HG03378 (cell line): Measurements from ENCODE around the gene SLC6A9.

Experiments used
- ATAC-seq: cut with Tn5 transposase; IDR thresholded peaks from one replicate; pipeline ENCODE4 v1.9.1; 2021; ENCODE audit warnings: mild to moderate bottlenecking, moderate library complexity; ENCODE audit not compliant: unreplicated experiment

SLC6A9 gene

DNA sequence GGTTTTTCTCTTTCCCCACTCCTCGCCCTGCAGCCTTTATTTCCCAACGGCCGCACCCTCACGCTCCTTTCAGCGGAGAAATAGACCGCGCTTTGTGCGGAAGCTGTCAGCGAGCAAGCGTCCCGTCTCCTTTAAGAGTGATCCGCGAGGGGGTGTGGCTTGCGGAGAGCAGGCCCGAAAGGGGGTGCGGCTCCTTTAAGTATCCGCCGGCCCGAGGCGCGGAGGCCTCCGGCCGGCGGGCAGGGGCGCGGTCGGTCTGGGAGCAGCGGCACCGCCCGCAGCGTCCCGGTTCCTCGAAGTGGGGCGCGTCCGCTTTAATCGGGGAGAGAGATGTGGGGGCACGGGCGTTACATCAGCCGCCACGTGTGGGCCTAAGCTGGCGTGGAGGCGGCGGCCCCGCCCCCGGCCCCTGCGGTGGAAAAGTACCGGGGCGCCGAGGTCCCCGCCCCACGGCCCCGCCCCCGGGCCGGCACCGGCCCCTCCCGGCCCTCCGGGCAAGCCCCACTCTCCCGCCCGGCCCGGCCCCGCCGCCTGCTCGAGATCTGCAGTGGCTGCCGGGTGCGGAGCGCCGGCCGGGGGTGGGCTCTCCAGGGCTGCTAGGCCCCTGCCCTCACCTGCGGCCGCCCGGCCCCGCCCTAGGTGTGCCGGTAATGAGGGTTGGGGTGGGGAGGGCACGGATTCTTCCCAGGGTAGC is 1.2 kb downstream of the SLC6A9 start:
- ATAC-seq, result peak; percentile 69

DNA sequence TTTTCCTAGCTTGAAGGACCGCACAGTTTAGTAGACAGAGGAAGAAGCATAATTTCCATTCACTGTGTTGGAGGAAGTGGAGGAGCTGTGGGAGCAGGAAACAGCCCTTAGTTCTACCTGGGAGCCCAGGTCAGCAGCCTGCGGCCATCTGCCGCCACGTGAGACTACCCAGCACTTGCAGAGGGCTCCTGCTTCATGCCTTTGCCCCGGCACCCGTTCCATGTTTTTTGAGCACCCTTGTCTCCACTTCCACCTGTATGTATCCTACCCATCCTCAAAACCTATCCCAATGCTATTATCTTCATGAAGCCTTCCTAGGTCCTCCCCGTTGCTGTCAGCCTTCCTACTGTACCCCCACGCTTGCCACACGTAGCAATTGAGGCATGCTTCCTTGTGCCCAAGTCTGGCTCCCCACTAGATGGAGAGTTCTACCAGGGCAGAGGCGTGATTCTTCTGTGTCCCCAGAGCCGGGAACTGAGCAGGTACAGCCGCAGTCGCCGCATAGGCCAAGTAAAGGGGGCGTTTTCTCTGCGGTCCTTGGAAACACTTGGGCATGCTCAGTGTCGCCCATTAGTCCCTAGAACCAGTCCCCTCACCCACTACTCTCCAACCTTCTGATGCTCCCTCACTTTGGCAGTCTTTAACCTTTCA is 1.9 kb downstream of the SLC6A9 start:
- ATAC-seq, result no peak

- no peak for ATAC-seq
Measured at GRCh38 chr1:44027320-44027719, 3.9 kb downstream of the SLC6A9 start.

DNA sequence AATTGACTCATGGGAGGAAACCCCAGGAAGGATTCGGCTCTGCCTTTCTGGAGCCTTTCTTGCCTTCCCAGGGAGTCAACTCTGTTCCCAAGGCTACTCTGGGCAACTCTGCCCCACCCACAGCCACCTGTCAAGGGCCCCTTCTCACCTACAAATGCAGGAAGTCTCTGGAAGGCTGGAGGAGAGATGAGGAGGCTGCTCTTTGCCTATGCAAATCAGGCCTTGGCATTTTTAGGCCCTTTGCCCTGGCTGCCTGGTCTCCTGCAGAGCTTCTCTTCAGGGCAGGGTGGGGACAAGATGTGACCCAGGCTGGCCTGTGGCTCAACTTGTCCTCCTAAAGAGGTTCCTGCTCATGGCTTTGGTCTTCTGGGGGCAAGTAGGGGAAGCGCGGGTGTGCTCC is 5.4 kb downstream of the SLC6A9 start:
- ATAC-seq, result no peak

GRCh38 chr1:44024903-44025525 is 6.2 kb downstream of the SLC6A9 start:
- no peak for ATAC-seq

- ATAC-seq, result no peak
Measured at GRCh38 chr1:44024031-44024902, 7.0 kb downstream of the SLC6A9 start.

DNA sequence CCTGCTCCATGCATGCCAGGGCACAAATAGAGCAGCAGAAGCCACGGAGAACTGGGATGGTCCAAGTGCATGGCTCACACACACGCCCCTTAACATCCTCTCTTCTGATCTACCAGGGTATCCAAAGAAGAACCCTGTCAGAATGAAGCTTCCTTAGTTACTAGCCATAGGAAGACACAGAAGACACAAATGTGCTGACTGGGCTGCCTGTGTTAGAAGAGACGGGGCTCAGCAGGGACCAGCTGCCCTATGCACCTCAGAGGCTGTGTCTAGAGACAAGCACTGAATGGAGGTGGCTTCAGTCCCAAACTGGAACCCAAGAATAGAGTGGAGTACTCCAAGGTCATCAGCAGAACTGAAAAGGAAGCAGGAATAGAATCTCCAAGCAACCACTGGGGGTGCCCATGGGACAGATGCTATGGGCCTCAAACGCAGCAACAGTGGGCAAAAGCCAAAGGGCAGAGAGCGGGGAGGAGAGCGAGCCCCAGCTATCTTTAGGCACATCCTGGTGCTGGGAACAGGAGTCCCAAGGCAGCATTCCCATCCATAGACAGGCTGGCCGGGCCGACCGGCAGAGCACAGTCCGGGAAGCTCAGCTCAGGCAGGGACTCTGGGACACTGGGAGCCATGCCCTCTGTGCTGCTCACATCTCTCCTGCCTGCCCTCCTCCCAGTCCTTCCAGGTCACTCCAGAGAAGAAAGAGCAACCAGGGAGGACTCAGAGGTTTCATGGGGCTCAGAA is 9.5 kb downstream of the SLC6A9 start:
- no peak for ATAC-seq

GRCh38 chr1:44021156-44021555 is 10.1 kb downstream of the SLC6A9 start:
- no peak for ATAC-seq

- no peak for ATAC-seq
Measured at GRCh38 chr1:44020464-44020863, 10.8 kb downstream of the SLC6A9 start.

DNA sequence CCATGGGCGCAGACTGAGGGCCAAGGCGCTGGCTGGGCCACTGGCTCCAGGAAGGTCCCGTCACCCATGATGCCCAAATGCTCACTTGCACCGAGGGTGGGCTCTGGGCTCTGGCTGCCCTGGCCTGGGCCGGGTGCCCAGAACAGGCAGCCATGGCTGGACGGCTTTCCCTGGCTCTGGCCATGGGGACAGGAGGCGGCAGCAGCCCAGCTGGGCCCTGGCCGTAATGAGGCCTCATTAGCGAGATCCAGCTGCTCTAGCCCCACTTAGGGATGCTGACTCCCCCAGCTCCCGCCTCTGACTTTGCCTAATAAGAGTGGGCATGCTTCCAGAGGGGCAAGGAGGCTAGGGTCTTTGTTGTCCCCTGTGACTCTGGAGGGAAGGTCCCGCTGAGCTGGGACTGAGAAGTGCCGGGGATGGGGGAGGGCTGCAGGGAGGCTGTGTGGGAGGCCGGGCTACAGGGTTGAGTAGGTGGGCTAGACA is 11.8 kb downstream of the SLC6A9 start:
- no peak for ATAC-seq

DNA sequence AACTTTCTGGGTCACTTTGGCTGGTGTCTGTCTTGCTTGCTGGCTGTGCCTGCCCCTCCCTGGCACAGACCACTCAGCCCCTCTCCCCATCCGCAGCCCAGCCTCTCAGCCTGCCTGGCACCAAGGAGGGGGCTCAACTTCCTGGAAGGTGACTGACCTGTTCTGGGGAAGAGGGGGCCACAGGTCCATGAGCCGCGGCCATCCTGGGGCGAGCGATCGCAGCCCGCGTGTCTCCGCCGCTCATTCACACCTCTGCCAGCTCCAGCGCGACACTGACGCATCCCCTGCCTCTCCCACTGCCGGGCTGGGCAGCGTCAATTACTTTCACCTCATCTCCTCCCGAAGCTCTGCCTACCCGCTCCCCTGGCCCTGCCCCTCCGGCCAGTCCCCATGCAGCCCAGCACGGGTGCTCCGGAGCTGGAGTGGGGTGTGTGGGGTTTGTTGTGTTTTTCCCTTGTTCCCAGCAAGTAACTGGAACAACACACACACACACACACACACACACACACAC is 14.3 kb downstream of the SLC6A9 start:
- no peak for ATAC-seq

DNA sequence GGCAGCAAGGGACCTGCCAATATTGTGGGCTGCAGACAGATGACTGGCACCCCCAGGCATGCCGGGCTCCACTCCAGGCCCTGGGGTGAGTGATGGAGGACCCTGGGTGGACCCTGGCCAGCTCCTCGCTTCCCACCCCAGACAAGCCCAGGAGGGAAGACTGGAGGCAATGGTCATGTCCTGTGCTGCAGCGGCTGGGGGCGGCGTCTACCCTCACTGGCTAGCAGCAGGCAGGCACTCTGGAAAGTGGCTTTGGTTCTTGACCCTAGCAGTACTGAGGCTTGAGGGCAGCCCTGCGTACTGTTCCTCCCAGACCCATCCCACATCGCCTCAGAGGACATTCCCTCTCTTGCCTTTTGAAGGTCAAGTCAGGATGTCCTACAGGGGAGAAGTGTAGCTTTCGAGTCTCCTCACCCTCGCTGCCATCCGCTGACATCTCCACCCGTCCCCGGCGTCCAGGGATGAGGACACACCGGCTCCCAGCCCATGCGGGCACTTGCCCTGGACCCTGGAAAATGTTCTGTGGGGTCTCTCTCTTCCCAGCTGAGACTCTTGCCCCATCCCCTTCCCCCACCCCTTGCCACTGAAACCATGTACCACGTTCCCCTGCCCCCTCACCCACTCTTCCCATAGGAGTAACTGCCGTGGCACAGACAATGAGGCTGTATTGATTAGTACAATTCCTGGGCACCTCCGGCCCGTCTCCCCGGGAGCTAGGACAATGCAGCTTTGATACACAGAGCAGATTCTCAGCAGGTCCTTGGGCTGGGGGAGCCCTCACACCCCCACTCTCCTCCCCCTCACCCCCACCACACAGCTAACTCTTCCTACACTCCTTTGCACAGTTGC is 15.0 kb downstream of the SLC6A9 start:
- no peak for ATAC-seq

DNA sequence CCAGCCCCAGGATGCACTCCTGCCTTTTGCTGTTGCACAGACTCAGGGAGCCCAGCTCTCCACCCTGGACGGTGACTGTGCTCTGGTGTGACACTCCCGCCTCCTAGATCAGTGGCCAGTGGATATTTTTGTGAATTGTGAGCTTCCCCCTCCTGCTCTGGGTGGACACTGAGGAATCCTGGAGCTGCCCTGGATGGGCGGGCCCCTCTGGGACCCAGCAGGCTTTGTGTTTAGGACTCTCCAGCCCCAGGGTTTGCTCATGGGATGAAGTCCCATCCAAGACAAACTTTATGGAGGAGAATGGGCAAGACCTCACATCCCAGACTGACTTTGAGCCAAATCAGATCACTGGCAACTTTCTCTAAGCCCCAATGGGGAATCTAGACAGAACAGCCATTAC is 16.1 kb downstream of the SLC6A9 start:
- no peak for ATAC-seq

DNA sequence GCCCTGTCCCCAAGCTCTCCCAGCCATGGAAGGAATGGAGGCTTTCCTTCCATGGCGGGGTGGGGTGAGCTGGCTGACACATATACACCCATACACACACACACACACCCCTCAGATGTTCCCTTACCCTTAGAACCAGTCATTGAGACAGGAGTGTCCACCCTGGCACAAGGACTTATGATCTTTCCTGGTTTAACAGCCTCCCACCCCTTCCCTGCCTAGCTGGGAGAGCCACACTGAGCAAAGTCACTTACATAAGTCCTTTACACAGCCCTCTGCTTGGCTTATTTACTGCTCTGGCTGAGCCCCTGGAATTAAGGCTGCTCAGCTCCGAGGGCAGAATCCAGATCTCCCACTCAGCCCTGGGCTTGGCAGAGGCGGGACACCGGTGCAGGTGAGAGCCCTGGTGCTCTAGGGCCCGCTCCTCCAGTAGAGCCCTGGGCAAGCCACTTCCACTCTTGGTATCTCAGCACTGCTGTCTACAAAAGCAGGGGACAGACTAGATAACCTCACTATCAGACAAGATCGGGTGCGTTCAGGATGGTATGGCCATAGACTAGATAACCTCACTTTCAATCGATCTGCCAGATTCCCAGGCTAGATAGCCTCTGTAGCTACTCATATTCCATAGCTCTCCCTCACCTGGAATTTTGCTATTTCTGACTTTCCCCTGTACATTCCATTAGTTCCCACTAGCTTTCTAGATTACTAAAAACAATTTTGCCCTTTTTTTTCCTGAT is 16.7 kb downstream of the SLC6A9 start:
- no peak for ATAC-seq

GRCh38 chr1:44013949-44014348 is 17.3 kb downstream of the SLC6A9 start:
- ATAC-seq, result no peak

DNA sequence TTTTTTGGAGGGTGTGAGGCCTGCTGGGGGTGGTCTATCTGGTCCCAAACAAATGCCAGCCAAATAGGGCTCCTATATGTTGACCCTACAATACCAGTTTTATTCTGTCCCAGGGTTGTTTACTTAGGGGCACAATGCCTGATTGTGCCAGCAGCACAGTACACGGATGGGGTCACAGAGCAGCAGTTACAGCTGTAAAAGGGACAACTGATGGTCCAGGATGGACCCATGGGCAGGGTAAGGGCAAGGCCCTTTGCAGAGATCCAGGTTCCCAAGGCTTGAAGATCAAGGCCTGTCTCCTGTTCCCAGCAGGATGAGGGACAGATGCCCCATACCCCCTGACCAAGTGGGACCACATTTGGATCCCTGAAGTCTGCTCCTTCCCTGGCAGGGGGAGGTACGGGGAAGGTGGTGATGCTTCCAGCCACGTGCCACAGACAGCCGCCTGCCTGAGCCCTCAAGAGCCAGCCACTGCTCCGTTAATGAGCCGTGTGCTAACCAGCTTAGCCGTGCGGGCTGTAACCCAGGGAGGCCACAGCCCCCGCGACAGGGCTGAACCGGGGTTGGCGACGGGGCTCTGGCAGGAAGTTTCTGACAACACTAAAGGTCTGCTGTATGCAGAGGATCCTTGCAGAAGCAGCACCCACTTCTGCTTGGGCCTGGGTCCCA is 18.2 kb downstream of the SLC6A9 start:
- no peak for ATAC-seq

- ATAC-seq, result no peak
Measured at GRCh38 chr1:44012404-44012803, 18.9 kb downstream of the SLC6A9 start.

DNA sequence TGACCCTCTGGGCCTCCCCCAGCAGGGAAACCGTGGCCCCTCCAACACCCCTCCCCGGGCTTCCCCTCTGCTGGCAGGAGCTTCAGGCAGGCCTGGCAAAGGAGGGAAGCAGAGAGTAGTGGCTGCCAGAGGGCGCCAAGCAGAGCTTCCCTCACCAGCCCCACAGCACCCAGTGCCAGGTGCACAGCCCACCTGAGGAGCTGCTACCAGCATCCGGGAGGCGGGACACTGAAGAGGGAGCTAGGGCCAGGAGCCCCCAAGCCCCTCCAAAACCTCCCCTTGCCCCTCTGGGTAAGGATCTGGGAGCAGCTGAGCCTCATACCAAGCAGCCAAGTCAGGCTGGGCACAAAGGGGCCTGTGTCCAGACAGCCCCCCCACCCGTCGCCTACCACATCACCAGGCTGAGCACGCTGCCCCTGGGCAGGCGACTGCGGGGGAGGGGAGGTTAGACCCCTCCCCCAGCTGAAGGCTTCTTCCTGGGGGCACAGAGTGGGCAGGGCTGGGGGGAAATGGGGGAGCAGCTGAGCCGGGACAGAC is 20.3 kb downstream of the SLC6A9 start:
- ATAC-seq, result no peak
